CD14-positive monocyte (primary cell): ENCODE data around the gene CCDC106. TPM values are rescaled to one million over a fixed set of nuclear protein-coding genes. Genes with fewer than 3 reads are reported as not detected.

Experiments
- DNase-seq, 3 donors: peaks; one replicate each; pipeline ENCODE4 v3.0.0-alpha.2; 2011 to 2022
- H2AFZ ChIP-seq: 2 replicates; pipeline ENCODE4 v1.6.0; 2012; ENCODE audit warnings: mild to moderate bottlenecking, low read depth, low read length, inconsistent platforms; ENCODE audit not compliant: insufficient read depth, poor library complexity, severe bottlenecking
- H3K27ac ChIP-seq, 2 donors: 1 replicate in 1 of 2; 2 replicates in 1 of 2; pipeline ENCODE4 v1.5.1; 2012 to 2013; ENCODE audit warnings: low read length in 2 of 2, control low read depth in 1 of 2, inconsistent platforms in 1 of 2, low read depth in 1 of 2, mild to moderate bottlenecking in 1 of 2
- H3K27me3 ChIP-seq, 2 donors: one replicate each; pipeline versions ENCODE4 v1.6.0 to v1.6.1; 2011 to 2013; ENCODE audit warnings: low read length in 2 of 2; ENCODE audit not compliant: control insufficient read depth in 2 of 2, insufficient read depth in 2 of 2
- H3K36me3 ChIP-seq, 2 donors: replicated peaks in 1 of 2; 1 replicate in 1 of 2; 2 replicates in 1 of 2; pipeline versions ENCODE4 v1.5.1 to v1.6.1; 2012 to 2013; ENCODE audit warnings: low read length in 2 of 2, control low read depth in 1 of 2, inconsistent platforms in 1 of 2, mild to moderate bottlenecking in 1 of 2; ENCODE audit not compliant: insufficient read depth in 2 of 2, control insufficient read depth in 1 of 2
- H3K4me1 ChIP-seq, 2 donors: 1 replicate in 1 of 2; 2 replicates in 1 of 2; pipeline versions ENCODE4 v1.5.1 to v1.6.1; 2012 to 2013; ENCODE audit warnings: low read length in 2 of 2, control low read depth in 1 of 2, inconsistent platforms in 1 of 2, mild to moderate bottlenecking in 1 of 2, moderate library complexity in 1 of 2; ENCODE audit not compliant: insufficient read depth in 2 of 2, control insufficient read depth in 1 of 2
- H3K4me2 ChIP-seq: replicated peaks from 2 replicates; pipeline ENCODE3; 2012; ENCODE audit warnings: low read length, moderate library complexity, mild to moderate bottlenecking; ENCODE audit not compliant: poor library complexity, severe bottlenecking; ENCODE audit errors: extremely low read depth
- H3K4me3 ChIP-seq, 3 experiments: fragments of 200-600 bp in 1 of 3; sonication (generic) in 1 of 3; replicated peaks in 1 of 3; 1 replicate in 2 of 3; 2 replicates in 1 of 3; pipeline ENCODE4 v1.5.1; 2011 to 2013; ENCODE audit warnings: low read length in 3 of 3, mild to moderate bottlenecking in 3 of 3, control low read depth in 2 of 3, low read depth in 2 of 3, inconsistent platforms in 1 of 3, moderate library complexity in 1 of 3
- H3K79me2 ChIP-seq: 2 replicates; pipeline ENCODE4 v1.6.0; 2012; ENCODE audit warnings: mild to moderate bottlenecking, control low read depth, inconsistent platforms, low read length, moderate library complexity; ENCODE audit not compliant: insufficient read depth
- H3K9ac ChIP-seq: 2 replicates; pipeline ENCODE4 v1.6.0; 2017; ENCODE audit warnings: low read length, mild to moderate bottlenecking; ENCODE audit not compliant: insufficient read depth, poor library complexity, severe bottlenecking
- H3K9me3 ChIP-seq, 2 donors: replicated peaks in 1 of 2; 1 replicate in 1 of 2; 2 replicates in 1 of 2; pipeline versions ENCODE4 v1.5.1 to v1.6.1; 2012 to 2013; ENCODE audit warnings: low read length in 2 of 2, control low read depth in 1 of 2; ENCODE audit not compliant: control insufficient read depth in 1 of 2, insufficient read depth in 1 of 2
- H4K20me1 ChIP-seq: 2 replicates; pipeline ENCODE4 v1.6.0; 2012; ENCODE audit warnings: mild to moderate bottlenecking, low read length, control low read depth, moderate library complexity; ENCODE audit not compliant: insufficient read depth
- H3K27ac Mint-ChIP-seq, 7 donors: one replicate each; pipeline ENCODE4 v1.8.0; 2020; ENCODE audit warnings: mild to moderate bottlenecking in 7 of 7, mixed read lengths in 7 of 7, moderate library complexity in 6 of 7, inconsistent platforms in 2 of 7
- H3K27me3 Mint-ChIP-seq, 3 donors: one replicate each; pipeline ENCODE4 v1.8.0; 2021 to 2022; ENCODE audit warnings: low read depth in 3 of 3, mild to moderate bottlenecking in 3 of 3, mixed read lengths in 3 of 3, moderate library complexity in 3 of 3, inconsistent platforms in 1 of 3
- H3K36me3 Mint-ChIP-seq, 2 donors: one replicate each; pipeline ENCODE4 v1.8.0; 2020; ENCODE audit warnings: mixed read lengths in 2 of 2, inconsistent platforms in 1 of 2, mild to moderate bottlenecking in 1 of 2
- H3K4me1 Mint-ChIP-seq: one replicate; pipeline ENCODE4 v1.8.0; 2020; ENCODE audit warnings: mild to moderate bottlenecking, mixed read lengths
- H3K4me3 Mint-ChIP-seq, 2 donors: one replicate each; pipeline ENCODE4 v1.8.0; 2020; ENCODE audit warnings: mild to moderate bottlenecking in 2 of 2, mixed read lengths in 2 of 2, moderate library complexity in 1 of 2
- H3K9me3 Mint-ChIP-seq, 7 donors: one replicate each; pipeline ENCODE4 v1.8.0; 2020 to 2022; ENCODE audit warnings: mixed read lengths in 7 of 7, mild to moderate bottlenecking in 6 of 7, moderate library complexity in 6 of 7, inconsistent platforms in 2 of 7
- CTCF ChIP-seq: fragments of 200-600 bp; IDR thresholded peaks from one replicate; pipeline ENCODE4 v1.8.0; 2022; ENCODE audit warnings: antibody characterized with exemption, mild to moderate bottlenecking
- WGBS: methylation state at CpG from one replicate; pipeline ENCODE4 v1.1.5; 2013; ENCODE audit warnings: missing lambda C conversion rate; ENCODE audit not compliant: insufficient coverage; 5-methylcytosine and 5-hydroxymethylcytosine counted together
- intact Hi-C, 2 donors: fragments of 100-400 bp; cut with micrococcal nuclease; formaldehyde crosslinking; loops; one replicate each; pipeline versions ENCODE4 v1.15.0 to v1.15.1; 2023
- polyA plus RNA-seq, 3 donors: library from polyadenylated mRNA; depleted of rRNA in 1 of 3; unstranded in 2 of 3; stranded (reverse) in 1 of 3; fragments of 300-500 nt in 2 of 3; fragments of >200 nt in 1 of 3; fragmentation: Illumina TruSeq in 2 of 3; gene quantifications; 1 replicate in 2 of 3; 2 replicates in 1 of 3; pipeline ENCODE4 v1.2.3, GENCODE V29; 2012 to 2021

CCDC106 gene
- polyA plus RNA-seq, 3 donors = 0.74 to 2.4 (median 1.2) TPM

- Histone ChIP-seq H3K27me3 (peaks cover 0 to 5% of the 10 kb centered on the region in 2 donors), H3K4me1 (peaks cover 56 to 65% of the 10 kb centered on the region in 2 donors), H3K27ac (no peak overlapping the region), H3K79me2 (peaks cover 31% of the 10 kb centered on the region), H3K4me2 (no peak overlapping the region), H2AFZ (no peak overlapping the region), H4K20me1 (peaks cover 10% of the 10 kb centered on the region), H3K4me3 (no peak overlapping the region), H3K36me3 (peaks cover 11 to 13% of the 10 kb centered on the region in 2 donors), H3K9ac (no peak overlapping the region), H3K9me3 (no peaks in the 10 kb centered on the region)
- 100% methylated on average over 2 of the region's 5 CpGs for WGBS
- H3K27me3 Mint-ChIP-seq = peaks cover 8 to 31% (median 19%) of the 10 kb centered on the region in 3 donors
- no peak for TF ChIP-seq CTCF
- no peak overlapping the region for H3K4me3 Mint-ChIP-seq
- peaks cover 0 to 7% (median 3%) of the 10 kb centered on the region in 7 donors for H3K9me3 Mint-ChIP-seq
- H3K4me1 Mint-ChIP-seq = peaks cover 57% of the 10 kb centered on the region
- DNase-seq = no peak
- intact Hi-C loops = no loop called here
- H3K36me3 Mint-ChIP-seq = peaks cover 10 to 25% of the 10 kb centered on the region in 2 donors
- peak overlapping the region in 2 of 7 donors; percentile 7 to 23 for H3K27ac Mint-ChIP-seq
These were observed 2.5 kb upstream of the CCDC106 start for GRCh38 chr19:55645512-55645881.

- no peak for TF ChIP-seq CTCF
- Mint-ChIP-seq H3K27me3 (peaks cover 7 to 23% (median 15%) of the 10 kb centered on the region in 3 donors), H3K9me3 (peaks cover 0 to 6% (median under 1%) of the 10 kb centered on the region in 7 donors), H3K36me3 (peaks cover 10 to 28% of the 10 kb centered on the region in 2 donors), H3K4me1 (peaks cover 47% of the 10 kb centered on the region), H3K27ac (peak overlapping the region in 1 of 7 donors; percentile 23), H3K4me3 (peak overlapping the region; percentile 86 to 91)
- Histone ChIP-seq H3K9me3 (no peaks in the 10 kb centered on the region), H3K9ac (peak overlapping the region; percentile 65), H3K4me1 (peaks cover 44 to 51% of the 10 kb centered on the region in 2 donors), H3K79me2 (peaks cover 28% of the 10 kb centered on the region), H3K4me2 (peak overlapping the region; percentile 92), H4K20me1 (peaks cover 10% of the 10 kb centered on the region), H3K27ac (no peak overlapping the region), H3K27me3 (peaks cover 0 to 4% of the 10 kb centered on the region in 2 donors), H3K4me3 (peak overlapping the region; percentile 46 to 83 (median 61)), H3K36me3 (peaks cover 11 to 13% of the 10 kb centered on the region in 2 donors), H2AFZ (peak overlapping the region; percentile 88)
- no peak for DNase-seq
- 93% methylated on average over 3 of the region's 14 CpGs for WGBS
- intact Hi-C loops = no loop called here
These were observed 902 bp upstream of the CCDC106 start for GRCh38 chr19:55646889-55647731.
